ENCODE measurements around the gene PARD3B. TPM values are rescaled to one million over a fixed set of nuclear protein-coding genes. Genes with fewer than 3 reads are reported as not detected.
A peak's percentile ranks its signal among the peaks of the same experiment; 100 is the strongest.

PARD3B gene
- total and polyA plus RNA-seq, 2 donors (not counting 1 experiment from before 2014, with no cell fraction given): 7.4 to 20.6 TPM

GRCh38 chr2:205193836-205194228 lies 648.6 kb downstream of the PARD3B start:
- Histone ChIP-seq H3K27me3 (ENCODE audit: control insufficient read depth, insufficient read depth, low read length) (no peaks in the 10 kb centered on the region), H3K9ac (ENCODE audit: insufficient read depth, low read length) (no peak overlapping the region), H4K20me1 (ENCODE audit: control insufficient read depth, extremely low read depth, insufficient read depth, low read length) (no peaks in the 10 kb centered on the region), H3K4me3 (replicated peaks in 1 of 4; ENCODE audit: control extremely low read depth in 1 of 4, insufficient read depth in 1 of 4, low read depth in 3 of 4, low read length in 4 of 4) (no peak overlapping the region), H2AFZ (ENCODE audit: low read length) (no peak overlapping the region), H3K4me1 (ENCODE audit: control insufficient read depth, extremely low read depth, insufficient read depth, low read length) (no peaks in the 10 kb centered on the region), H3K9me3 (ENCODE audit: control insufficient read depth, insufficient read depth, low read depth, low read length) (no peaks in the 10 kb centered on the region), H3K36me3 (ENCODE audit: control insufficient read depth, insufficient read depth, low read length) (no peaks in the 10 kb centered on the region), H3K79me2 (ENCODE audit: control insufficient read depth, insufficient read depth, low read length) (no peaks in the 10 kb centered on the region), H3K4me2 (ENCODE audit: extremely low read depth, insufficient read depth, low read length) (no peak overlapping the region), H3K27ac (ENCODE audit: insufficient read depth, low read length) (no peak overlapping the region)
- no peak for DNase-seq (ENCODE audit: low read depth in 2 of 2)
- TF ChIP-seq EZH2 (IDR thresholded peaks at IDR 0.05; ENCODE audit: low read length, missing control alignments) (no peak), CTCF (conservative IDR thresholded peaks at IDR 0.05 in 1 of 2, IDR thresholded peaks at IDR 0.05 in 1 of 2; ENCODE audit: low read depth in 1 of 2, low read length in 2 of 2) (no peak)

- Histone ChIP-seq H2AFZ (ENCODE audit: low read length) (peak overlapping the region; percentile 60), H3K27me3 (ENCODE audit: control insufficient read depth, insufficient read depth, low read length) (no peaks in the 10 kb centered on the region), H3K4me3 (replicated peaks in 1 of 4; ENCODE audit: control extremely low read depth in 1 of 4, insufficient read depth in 1 of 4, low read depth in 3 of 4, low read length in 4 of 4) (no peak overlapping the region), H3K36me3 (ENCODE audit: control insufficient read depth, insufficient read depth, low read length) (no peaks in the 10 kb centered on the region), H3K4me2 (ENCODE audit: extremely low read depth, insufficient read depth, low read length) (peak overlapping the region; percentile 53), H3K9me3 (ENCODE audit: control insufficient read depth, insufficient read depth, low read depth, low read length) (no peaks in the 10 kb centered on the region), H3K4me1 (ENCODE audit: control insufficient read depth, extremely low read depth, insufficient read depth, low read length) (no peaks in the 10 kb centered on the region), H4K20me1 (ENCODE audit: control insufficient read depth, extremely low read depth, insufficient read depth, low read length) (no peaks in the 10 kb centered on the region), H3K9ac (ENCODE audit: insufficient read depth, low read length) (no peak overlapping the region), H3K79me2 (ENCODE audit: control insufficient read depth, insufficient read depth, low read length) (no peaks in the 10 kb centered on the region), H3K27ac (ENCODE audit: insufficient read depth, low read length) (peak overlapping the region; percentile 56)
- peak in 1 of 2 donors; percentile 10 for DNase-seq (ENCODE audit: low read depth in 2 of 2)
- no peak for TF ChIP-seq CTCF (conservative IDR thresholded peaks at IDR 0.05 in 1 of 2, IDR thresholded peaks at IDR 0.05 in 1 of 2; ENCODE audit: low read depth in 1 of 2, low read length in 2 of 2)
- TF ChIP-seq EZH2 (IDR thresholded peaks at IDR 0.05; ENCODE audit: low read length, missing control alignments): no peak
Measured at GRCh38 chr2:205197468-205198139, 652.3 kb downstream of the PARD3B start.

DNA sequence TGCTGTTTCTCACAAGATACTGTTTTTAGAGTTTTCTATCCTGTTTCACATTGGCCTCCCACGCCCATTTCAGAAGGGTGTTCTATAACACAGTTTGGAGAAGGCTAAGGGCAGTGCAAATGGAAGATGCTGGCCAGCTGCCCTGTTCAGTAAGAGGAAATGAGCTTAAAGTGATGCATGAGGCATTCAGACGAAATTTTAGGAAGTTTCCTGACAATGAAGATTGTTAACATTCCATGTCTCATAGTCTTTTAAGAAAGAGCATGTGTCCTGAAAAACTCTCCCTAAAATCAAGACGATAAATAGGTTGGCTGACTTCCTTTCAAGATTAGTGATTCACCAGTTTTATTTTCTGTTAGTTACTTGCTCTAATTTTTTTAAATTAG lies 652.9 kb downstream of the PARD3B start:
- Histone ChIP-seq H3K27ac (ENCODE audit: insufficient read depth, low read length) (peak overlapping the region; percentile 56), H3K4me2 (ENCODE audit: extremely low read depth, insufficient read depth, low read length) (peak overlapping the region; percentile 53), H2AFZ (ENCODE audit: low read length) (peak overlapping the region; percentile 60), H3K9ac (ENCODE audit: insufficient read depth, low read length) (no peak overlapping the region), H3K36me3 (ENCODE audit: control insufficient read depth, insufficient read depth, low read length) (no peaks in the 10 kb centered on the region), H3K79me2 (ENCODE audit: control insufficient read depth, insufficient read depth, low read length) (no peaks in the 10 kb centered on the region), H4K20me1 (ENCODE audit: control insufficient read depth, extremely low read depth, insufficient read depth, low read length) (no peaks in the 10 kb centered on the region), H3K4me1 (ENCODE audit: control insufficient read depth, extremely low read depth, insufficient read depth, low read length) (no peaks in the 10 kb centered on the region), H3K9me3 (ENCODE audit: control insufficient read depth, insufficient read depth, low read depth, low read length) (no peaks in the 10 kb centered on the region), H3K4me3 (replicated peaks in 1 of 4; ENCODE audit: control extremely low read depth in 1 of 4, insufficient read depth in 1 of 4, low read depth in 3 of 4, low read length in 4 of 4) (no peak overlapping the region), H3K27me3 (ENCODE audit: control insufficient read depth, insufficient read depth, low read length) (no peaks in the 10 kb centered on the region)
- TF ChIP-seq CTCF (conservative IDR thresholded peaks at IDR 0.05 in 1 of 2, IDR thresholded peaks at IDR 0.05 in 1 of 2; ENCODE audit: low read depth in 1 of 2, low read length in 2 of 2) (no peak), EZH2 (IDR thresholded peaks at IDR 0.05; ENCODE audit: low read length, missing control alignments) (no peak)
- DNase-seq (ENCODE audit: low read depth in 2 of 2): peak; percentile 68 to 84

All from fibroblast of lung (primary cell).